Stomach (tissue), 9 donors: ENCODE data around the gene ARFGAP1. TPM values are rescaled to one million over a fixed set of nuclear protein-coding genes. Genes with fewer than 3 reads are reported as not detected.

Experiments
- DNase-seq, 2 donors: peaks; one replicate each; pipeline versions ENCODE4 v3.0.0 to v3.0.0-alpha.2; 2013 to 2019
- H3K27ac ChIP-seq, 5 donors: fragments of 200-600 bp in 4 of 5; sonication (generic) in 4 of 5; one replicate each; pipeline ENCODE4 v1.5.1; 2013 to 2019; ENCODE audit warnings: mild to moderate bottlenecking in 1 of 5, moderate library complexity in 1 of 5
- H3K27me3 ChIP-seq, 3 donors: fragments of 200-600 bp; sonication (generic); one replicate each; pipeline ENCODE4 v1.5.1; 2017 to 2019; ENCODE audit warnings: mixed run types in 1 of 3
- H3K36me3 ChIP-seq, 4 donors: fragments of 200-600 bp; sonication (generic); 1 replicate in 3 of 4; 2 replicates in 1 of 4; pipeline ENCODE4 v1.5.1; 2016 to 2019
- H3K4me1 ChIP-seq, 4 donors: fragments of 200-600 bp; sonication (generic); one replicate each; pipeline ENCODE4 v1.5.1; 2016 to 2019
- H3K4me3 ChIP-seq, 4 donors: fragments of 200-600 bp; sonication (generic) in 3 of 4; one replicate each; pipeline ENCODE4 v1.5.1; 2016 to 2019; ENCODE audit warnings: mild to moderate bottlenecking in 1 of 4
- H3K9me3 ChIP-seq, 4 donors: fragments of 200-600 bp; sonication (generic); one replicate each; pipeline ENCODE4 v1.5.1; 2016 to 2019
- EP300 ChIP-seq: sonication (generic); formaldehyde crosslinking; IDR thresholded peaks from one replicate; pipeline ENCODE4 v1.6.1; 2017; ENCODE audit warnings: antibody characterized with exemption
- POLR2A ChIP-seq, 4 donors: fragments of 450-650 bp; IDR thresholded peaks; one replicate each; pipeline ENCODE4 v1.6.1; 2016; ENCODE audit warnings: antibody characterized with exemption in 4 of 4, control low read depth in 2 of 4, mild to moderate bottlenecking in 1 of 4, moderate library complexity in 1 of 4
- POLR2AphosphoS5 ChIP-seq, 3 donors: sonication (generic); formaldehyde crosslinking; IDR thresholded peaks; one replicate each; pipeline ENCODE4 v1.6.1; 2016; ENCODE audit warnings: antibody characterized with exemption in 3 of 3
- WGBS, 5 donors: extraction: QIAGEN DNeasy Blood & Tissue Kit in 3 of 5; methylation state at CpG; one replicate each; pipeline versions ENCODE4 v1.1.5 to v1.1.7; 2013 to 2018; 5-methylcytosine and 5-hydroxymethylcytosine counted together
- intact Hi-C: fragments of 100-400 bp; cut with DNase I; formaldehyde crosslinking; loops from one replicate; pipeline ENCODE4 v1.15.1; 2023; ENCODE audit warnings: low total_unique reads
- polyA plus RNA-seq, 3 donors: library from polyadenylated mRNA; stranded (reverse); fragments of 200-250 nt; gene quantifications; one replicate each; pipeline ENCODE4 v1.2.3, GENCODE V29; 2013
- total RNA-seq, 5 donors: library from RNA; depleted of rRNA; stranded (reverse); fragments of >200 nt; gene quantifications; one replicate each; pipeline versions ENCODE4 v1.1.0 to v1.2.3, GENCODE V29; 2014 to 2016
- TF ChIP-seq, protein P1 (sequence below), 7 experiments: fragments of 450-650 bp in 4 of 7; fragments of 200-600 bp in 3 of 7; sonication (generic) in 3 of 7; IDR thresholded peaks; one replicate each; pipeline ENCODE4 v1.5.1; 2016 to 2019; ENCODE audit warnings: antibody characterized with exemption in 7 of 7, control low read depth in 2 of 7, mild to moderate bottlenecking in 1 of 7
- donor health status: healthy with polysubstance abuse.
- donor health status: Bipolar disorder and iron deficiency.
- donor health status: healthy.

ARFGAP1 gene
- total and polyA plus RNA-seq, 8 donors: 51.3 to 146 (median 59.4) TPM

DNA sequence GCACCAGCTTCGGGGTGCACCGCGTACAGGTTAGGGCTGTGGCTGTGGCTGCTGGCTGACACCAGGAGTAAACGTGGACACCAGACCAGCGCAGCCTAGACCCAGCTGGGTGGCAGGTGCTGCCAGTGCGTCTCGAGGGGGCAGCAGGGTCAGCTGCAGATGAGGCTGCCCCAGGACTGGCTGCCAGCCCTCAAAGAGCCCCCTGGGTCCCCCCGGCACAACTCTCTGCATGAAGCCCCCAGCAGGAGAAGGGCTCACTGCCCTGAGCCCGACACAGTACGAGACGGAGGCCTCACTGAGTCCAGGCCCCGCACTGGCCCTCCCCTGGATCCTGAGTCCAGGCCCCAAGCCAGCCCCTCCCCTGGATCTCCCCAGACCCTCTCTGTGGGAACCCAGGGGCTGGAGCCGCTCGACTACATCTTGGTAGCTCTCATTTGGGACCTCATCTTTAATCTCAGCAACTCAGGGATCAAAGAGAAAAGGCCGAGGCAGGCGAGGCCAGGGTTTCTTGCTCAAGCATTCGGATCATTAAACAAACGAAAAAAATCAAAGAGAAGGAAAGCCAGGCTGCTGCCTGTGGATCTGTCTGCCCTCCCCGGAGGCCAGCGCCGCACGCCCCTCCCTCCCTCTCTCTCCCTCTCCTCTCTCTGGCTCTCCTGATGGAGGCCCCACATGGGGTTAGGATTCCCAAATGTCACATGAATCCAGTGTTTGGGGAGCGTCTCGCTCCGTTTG, 11.4 kb upstream of the ARFGAP1 start:
- 25 to 39% (median 38%) methylated on average over 13 to 25 of the region's 25 CpGs for WGBS, 5 donors
- Histone ChIP-seq H3K36me3 (no peaks in the 10 kb centered on the region), H3K9me3 (no peaks in the 10 kb centered on the region), H3K4me3 (no peak overlapping the region), H3K4me1 (no peaks in the 10 kb centered on the region), H3K27me3 (peaks cover 0 to 94% (median 48%) of the 10 kb centered on the region in 3 donors), H3K27ac (no peak overlapping the region)
- DNase-seq: peak in 1 of 2 donors; percentile 77
- intact Hi-C loops: no loop called here
- TF ChIP-seq EP300 (no peak), POLR2A (IDR thresholded peaks at IDR 0.05) (no peak)
- TF ChIP-seq, protein P1, sequence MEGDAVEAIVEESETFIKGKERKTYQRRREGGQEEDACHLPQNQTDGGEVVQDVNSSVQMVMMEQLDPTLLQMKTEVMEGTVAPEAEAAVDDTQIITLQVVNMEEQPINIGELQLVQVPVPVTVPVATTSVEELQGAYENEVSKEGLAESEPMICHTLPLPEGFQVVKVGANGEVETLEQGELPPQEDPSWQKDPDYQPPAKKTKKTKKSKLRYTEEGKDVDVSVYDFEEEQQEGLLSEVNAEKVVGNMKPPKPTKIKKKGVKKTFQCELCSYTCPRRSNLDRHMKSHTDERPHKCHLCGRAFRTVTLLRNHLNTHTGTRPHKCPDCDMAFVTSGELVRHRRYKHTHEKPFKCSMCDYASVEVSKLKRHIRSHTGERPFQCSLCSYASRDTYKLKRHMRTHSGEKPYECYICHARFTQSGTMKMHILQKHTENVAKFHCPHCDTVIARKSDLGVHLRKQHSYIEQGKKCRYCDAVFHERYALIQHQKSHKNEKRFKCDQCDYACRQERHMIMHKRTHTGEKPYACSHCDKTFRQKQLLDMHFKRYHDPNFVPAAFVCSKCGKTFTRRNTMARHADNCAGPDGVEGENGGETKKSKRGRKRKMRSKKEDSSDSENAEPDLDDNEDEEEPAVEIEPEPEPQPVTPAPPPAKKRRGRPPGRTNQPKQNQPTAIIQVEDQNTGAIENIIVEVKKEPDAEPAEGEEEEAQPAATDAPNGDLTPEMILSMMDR (IDR thresholded peaks at IDR 0.05): no peak

DNA sequence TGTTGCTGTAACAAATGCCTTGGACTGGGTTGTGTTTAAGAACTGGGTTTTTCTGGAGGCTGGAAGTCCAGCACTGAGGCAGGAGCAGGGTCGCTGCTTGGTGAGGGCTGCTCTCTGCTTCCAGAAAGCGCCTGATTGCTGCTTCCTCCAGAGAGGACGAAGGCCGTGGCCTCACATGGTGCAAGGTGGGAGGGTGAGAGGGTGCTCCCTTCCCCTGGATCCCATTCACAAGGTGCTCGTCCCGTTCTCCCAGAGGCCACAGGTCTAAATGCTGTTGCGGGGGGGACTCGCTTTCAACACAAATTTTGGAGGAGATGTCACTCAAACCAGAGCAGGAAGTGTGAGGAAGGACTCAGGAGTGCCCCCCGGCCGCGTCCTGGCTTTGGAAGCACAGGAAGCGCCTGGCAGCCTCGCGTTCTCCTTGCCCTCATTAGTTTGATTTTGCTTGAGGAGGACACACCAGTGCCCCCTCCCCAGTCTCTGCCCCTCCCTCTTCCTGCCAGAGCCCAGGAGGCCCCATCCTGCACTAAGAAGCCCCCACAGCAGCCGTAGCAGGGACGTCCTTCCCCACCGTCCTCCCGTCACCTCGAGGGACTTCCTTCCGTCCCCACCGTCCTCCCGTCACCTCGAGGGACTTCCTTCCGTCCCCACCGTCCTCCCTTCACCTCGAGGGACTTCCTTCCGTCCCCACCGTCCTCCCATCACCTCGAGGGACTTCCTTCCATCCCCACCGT, 10.7 kb upstream of the ARFGAP1 start:
- no peaks in the 10 kb centered on the region for H3K4me1 ChIP-seq

DNA sequence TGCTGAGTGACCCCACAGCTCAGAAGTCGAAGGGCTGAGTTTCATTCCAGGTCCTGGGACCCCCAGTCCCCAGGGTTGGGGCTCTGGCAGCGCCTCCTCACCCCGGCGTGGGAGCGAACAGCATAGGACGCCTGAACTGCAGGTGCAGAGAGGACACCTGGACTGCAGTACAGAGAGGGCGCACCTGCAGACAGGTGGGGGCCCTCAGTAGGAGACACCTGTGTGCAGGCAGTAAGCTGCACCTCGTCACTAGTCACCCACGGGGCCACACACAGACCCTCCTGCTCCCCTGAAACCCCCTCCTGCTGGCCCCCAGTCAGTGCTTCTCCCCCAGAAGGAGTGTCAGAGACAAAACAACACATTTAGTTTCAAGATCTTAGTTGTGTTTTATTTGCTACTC, 9.8 kb upstream of the ARFGAP1 start:
- WGBS, 5 donors: 78 to 95% (median 85%) methylated on average over 9 of the region's 9 CpGs
- peaks cover 0 to 100% (median 45%) of the 10 kb centered on the region in 3 donors for H3K27me3 ChIP-seq
- TF ChIP-seq POLR2AphosphoS5 (IDR thresholded peaks at IDR 0.05): no peak
- TF ChIP-seq, protein P1 (IDR thresholded peaks at IDR 0.05): no peak
- no peak for TF ChIP-seq EP300
- TF ChIP-seq POLR2A (IDR thresholded peaks at IDR 0.05): no peak
- H3K4me1 ChIP-seq: no peaks in the 10 kb centered on the region
- no peaks in the 10 kb centered on the region for H3K9me3 ChIP-seq
- H3K4me3 ChIP-seq: no peak overlapping the region
- no peak overlapping the region for H3K27ac ChIP-seq
- no peak for DNase-seq
- intact Hi-C loops: no loop called here
- no peaks in the 10 kb centered on the region for H3K36me3 ChIP-seq

More for the DNA sequence above, 10.7 kb upstream of the ARFGAP1 start:
- WGBS, 5 donors: 39 to 59% (median 54%) methylated on average over 23 to 30 of the region's 30 CpGs
- H3K4me3 ChIP-seq: no peak overlapping the region
- no peaks in the 10 kb centered on the region for H3K9me3 ChIP-seq
- DNase-seq: no peak
- H3K27ac ChIP-seq: no peak overlapping the region
- intact Hi-C loops: no loop called here
- no peaks in the 10 kb centered on the region for H3K36me3 ChIP-seq
- peaks cover 0 to 94% (median 41%) of the 10 kb centered on the region in 3 donors for H3K27me3 ChIP-seq
- TF ChIP-seq POLR2A (IDR thresholded peaks at IDR 0.05) (no peak), EP300 (no peak), POLR2AphosphoS5 (IDR thresholded peaks at IDR 0.05) (no peak)
- TF ChIP-seq, protein P1 (IDR thresholded peaks at IDR 0.05): no peak

DNA sequence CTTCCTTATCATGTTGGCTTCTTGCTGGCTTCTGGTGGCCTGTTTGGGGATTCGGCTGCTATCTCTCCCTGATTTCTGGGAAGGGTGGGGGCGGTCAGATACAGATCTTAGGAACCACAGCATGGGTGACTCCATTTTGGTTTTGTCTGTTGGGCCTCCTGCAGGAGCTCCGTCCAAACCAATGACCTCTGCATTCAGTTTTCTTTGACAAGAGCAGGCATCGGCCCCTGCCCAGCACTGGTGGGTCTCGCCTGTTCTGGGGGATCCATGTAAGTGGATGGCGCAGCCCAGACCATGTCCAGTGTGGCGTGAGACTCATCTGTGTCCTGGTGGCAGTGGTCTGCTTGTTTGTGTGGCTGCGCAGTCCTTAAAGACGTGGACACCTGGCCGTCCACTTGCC, 8.6 kb upstream of the ARFGAP1 start:
- Histone ChIP-seq H3K27ac (no peak overlapping the region), H3K36me3 (no peaks in the 10 kb centered on the region), H3K9me3 (no peaks in the 10 kb centered on the region), H3K4me3 (no peak overlapping the region), H3K4me1 (no peaks in the 10 kb centered on the region), H3K27me3 (peaks cover 0 to 98% (median 44%) of the 10 kb centered on the region in 3 donors)
- TF ChIP-seq EP300 (no peak), POLR2AphosphoS5 (IDR thresholded peaks at IDR 0.05) (no peak), POLR2A (IDR thresholded peaks at IDR 0.05) (no peak)
- TF ChIP-seq, protein P1 (IDR thresholded peaks at IDR 0.05): no peak
- no peak for DNase-seq
- 67 to 91% (median 82%) methylated on average over 5 to 10 of the region's 10 CpGs for WGBS, 5 donors
- intact Hi-C loops: no loop called here
